ENCODE data around the gene MYO7A.

MYO7A gene

GRCh38 chr11:77170107-77170506 is 42.1 kb downstream of the MYO7A start:
- no peak for DNase-seq

- no peak for DNase-seq
Observed at GRCh38 chr11:77171254-77171653, 43.2 kb downstream of the MYO7A start.

- peak; percentile 47 for DNase-seq
Observed at GRCh38 chr11:77171885-77172665, 44.0 kb downstream of the MYO7A start.

- no peak for DNase-seq
Observed at GRCh38 chr11:77172666-77172982, 44.6 kb downstream of the MYO7A start.

- DNase-seq, result no peak
Observed at GRCh38 chr11:77173494-77173893, 45.4 kb downstream of the MYO7A start.

GRCh38 chr11:77174559-77174958 is 46.5 kb downstream of the MYO7A start:
- DNase-seq, result no peak

- DNase-seq, result no peak
Observed at GRCh38 chr11:77175021-77175842, 47.2 kb downstream of the MYO7A start.

GRCh38 chr11:77175869-77176539 is 48.0 kb downstream of the MYO7A start:
- DNase-seq, result no peak

GRCh38 chr11:77176996-77177395 is 49.0 kb downstream of the MYO7A start:
- DNase-seq, result no peak

GRCh38 chr11:77178150-77178549 is 50.1 kb downstream of the MYO7A start:
- no peak for DNase-seq

GRCh38 chr11:77179048-77179447 is 51.0 kb downstream of the MYO7A start:
- DNase-seq, result no peak

GRCh38 chr11:77179681-77180080 is 51.6 kb downstream of the MYO7A start:
- DNase-seq, result no peak

GRCh38 chr11:77180346-77180745 is 52.3 kb downstream of the MYO7A start:
- DNase-seq, result no peak

GRCh38 chr11:77181226-77181625 is 53.2 kb downstream of the MYO7A start:
- DNase-seq, result no peak

- DNase-seq, result no peak
Observed at GRCh38 chr11:77181799-77182541, 53.9 kb downstream of the MYO7A start.

GRCh38 chr11:77182542-77183430 is 54.7 kb downstream of the MYO7A start:
- no peak for DNase-seq

- no peak for DNase-seq
Observed at GRCh38 chr11:77183431-77183984, 55.5 kb downstream of the MYO7A start.

GRCh38 chr11:77184136-77184860 is 56.3 kb downstream of the MYO7A start:
- no peak for DNase-seq

GRCh38 chr11:77186302-77186701 is 58.3 kb downstream of the MYO7A start:
- DNase-seq, result no peak

GRCh38 chr11:77187111-77187750 is 59.2 kb downstream of the MYO7A start:
- no peak for DNase-seq

All from NCI-H2227 treated with DMSO at 0.1 percent for 48 hours (cell line).